HS-5 (cell line): Measurements from ENCODE around the gene SPEG.

Experiments
- DNase-seq: peaks from one replicate; pipeline ENCODE4 v3.0.0-alpha.2; 2012; ENCODE audit warnings: low read depth

Gene SPEG

GRCh38 chr2:219425238-219426067 is 9.2 kb upstream of the SPEG start:
- DNase-seq = no peak

GRCh38 chr2:219426068-219426443 is 8.6 kb upstream of the SPEG start:
- DNase-seq = no peak

GRCh38 chr2:219426534-219427136 is 8.0 kb upstream of the SPEG start:
- DNase-seq = no peak

GRCh38 chr2:219428469-219428868 is 6.2 kb upstream of the SPEG start:
- DNase-seq = no peak

- no peak for DNase-seq
Observed at GRCh38 chr2:219429958-219430606, 4.6 kb upstream of the SPEG start.

DNA sequence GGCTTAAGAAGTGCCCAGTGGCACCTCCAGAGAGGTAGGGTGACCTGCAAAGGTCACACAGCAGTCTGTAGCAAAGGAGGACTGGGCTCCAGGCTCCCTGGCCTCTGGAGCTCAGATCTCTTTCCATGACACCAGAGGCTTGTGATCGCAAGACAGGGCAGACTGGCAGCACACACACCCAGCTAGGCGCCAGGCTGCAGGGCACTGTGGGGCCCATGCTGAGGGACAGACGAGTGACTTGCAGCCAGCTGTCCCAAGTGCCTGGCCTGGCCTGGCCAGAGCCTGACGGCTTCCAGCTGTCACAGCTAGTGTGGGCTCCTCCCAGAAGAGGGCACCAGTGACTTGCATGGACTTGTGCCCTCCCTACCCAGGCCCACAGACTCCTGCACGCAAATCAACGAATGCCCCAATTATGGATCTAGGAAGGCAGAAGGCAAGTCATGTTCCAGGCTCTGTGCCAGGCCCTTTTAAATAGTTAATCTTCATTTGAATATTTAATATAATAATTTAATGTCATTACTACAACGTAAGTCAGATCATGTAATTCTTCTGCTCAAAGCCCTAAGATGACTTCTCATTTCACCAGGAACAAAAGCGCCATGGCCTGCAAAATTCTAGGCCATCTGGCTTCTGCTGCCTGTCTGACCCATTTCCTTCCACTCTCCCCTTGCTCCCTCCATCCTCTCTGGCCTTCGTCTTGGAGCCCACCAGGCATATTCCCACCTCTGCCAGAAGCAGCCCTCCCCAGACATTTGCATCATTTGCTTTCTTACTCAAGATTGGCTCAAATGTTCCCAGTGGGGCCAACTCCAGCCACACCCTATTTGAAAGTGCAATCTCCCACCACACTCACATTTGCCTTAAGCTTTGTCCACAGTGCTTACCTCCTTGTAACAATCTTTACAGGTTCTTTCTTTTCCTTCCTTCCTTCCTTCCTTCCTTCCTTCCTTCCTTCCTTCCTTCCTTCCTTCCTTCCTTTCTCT is 3.7 kb upstream of the SPEG start:
- DNase-seq = no peak

DNA sequence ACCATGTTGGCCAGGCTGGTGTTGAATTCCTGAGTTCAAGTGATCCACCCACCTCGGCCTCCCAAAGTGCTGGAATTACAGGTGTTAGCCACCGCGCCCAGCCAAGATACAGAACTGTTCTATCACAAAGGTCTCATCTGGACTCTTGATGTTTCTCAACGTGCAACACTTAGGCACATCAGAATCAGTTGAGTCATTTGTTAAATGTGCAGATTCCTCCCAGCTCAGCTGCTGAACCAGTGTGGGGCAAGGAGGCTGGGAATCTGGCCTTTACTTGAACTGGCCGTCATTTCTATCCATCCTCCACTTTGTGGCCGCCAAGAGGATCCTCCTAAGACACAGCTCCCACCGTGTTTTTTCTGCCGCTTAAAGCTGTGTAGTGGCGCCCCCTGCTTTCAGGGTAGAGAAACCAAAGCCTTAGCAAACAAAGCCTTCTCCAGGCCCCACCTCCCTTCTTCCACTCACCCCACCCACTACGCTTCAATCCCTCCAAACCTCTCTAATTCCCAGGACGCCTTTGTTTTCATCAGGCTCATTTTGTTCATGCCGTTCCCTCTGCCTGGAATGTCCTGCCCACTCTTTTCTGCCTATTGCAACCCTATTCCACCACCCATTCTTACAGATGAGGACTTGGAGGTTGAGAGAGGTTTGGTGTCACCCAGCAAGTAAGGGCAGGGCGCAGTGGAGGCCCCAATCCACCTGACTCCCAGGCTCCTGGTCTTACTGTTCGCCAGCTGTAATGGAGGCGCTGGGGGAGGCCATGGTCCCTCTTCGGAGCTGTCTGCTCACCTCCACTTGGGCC is 776 bp upstream of the SPEG start:
- DNase-seq = no peak

GRCh38 chr2:219434468-219434717 is 250 bp upstream of the SPEG start:
- DNase-seq = no peak

GRCh38 chr2:219435701-219436100 is 1.1 kb downstream of the SPEG start:
- no peak for DNase-seq

GRCh38 chr2:219436491-219436890 is 1.8 kb downstream of the SPEG start:
- no peak for DNase-seq

DNA sequence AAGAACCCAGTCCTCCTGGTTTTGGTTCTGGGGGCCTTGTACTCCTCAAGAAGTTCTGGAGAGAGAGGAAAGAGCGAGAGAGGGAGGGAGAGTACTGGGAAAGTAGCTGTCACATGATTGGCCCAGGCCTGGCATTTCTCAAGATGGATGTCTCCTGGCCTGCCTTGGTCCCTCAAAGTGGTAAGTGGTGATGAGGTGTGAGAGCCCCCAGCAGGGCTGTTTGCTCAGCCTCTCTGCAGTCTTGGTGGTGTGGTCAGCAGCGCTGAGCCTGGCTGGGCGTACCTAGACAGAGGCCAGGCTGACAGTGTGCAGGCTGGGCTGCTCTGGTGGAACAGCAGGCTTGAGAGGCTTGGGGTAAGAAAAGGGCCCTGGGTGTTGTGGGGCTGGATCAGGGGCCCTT is 2.5 kb downstream of the SPEG start:
- no peak for DNase-seq

GRCh38 chr2:219437690-219438206 is 3.1 kb downstream of the SPEG start:
- no peak for DNase-seq

- no peak for DNase-seq
Observed at GRCh38 chr2:219438453-219438852, 3.8 kb downstream of the SPEG start.

DNA sequence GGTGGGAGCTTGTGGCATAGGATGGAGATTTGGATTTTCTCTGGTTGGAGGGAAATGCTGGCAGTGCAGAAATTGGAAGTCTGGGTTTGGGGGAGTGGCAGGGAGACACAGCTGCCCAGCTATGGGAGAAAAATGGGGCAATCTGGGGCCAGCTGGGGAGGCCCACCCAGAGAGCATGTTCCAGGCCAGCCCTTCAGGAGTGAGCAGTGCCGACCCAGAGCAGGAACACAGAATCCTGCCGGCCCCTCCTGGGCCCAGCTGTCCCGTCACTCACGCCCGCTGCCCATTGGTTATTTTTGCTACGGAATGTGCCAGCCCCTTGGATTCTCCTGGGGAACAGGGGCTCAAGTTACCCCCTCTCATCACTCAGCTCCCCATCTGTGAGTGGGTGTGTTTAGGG is 4.9 kb downstream of the SPEG start:
- DNase-seq = no peak

- DNase-seq = no peak
Observed at GRCh38 chr2:219440388-219441256, 6.0 kb downstream of the SPEG start.

DNA sequence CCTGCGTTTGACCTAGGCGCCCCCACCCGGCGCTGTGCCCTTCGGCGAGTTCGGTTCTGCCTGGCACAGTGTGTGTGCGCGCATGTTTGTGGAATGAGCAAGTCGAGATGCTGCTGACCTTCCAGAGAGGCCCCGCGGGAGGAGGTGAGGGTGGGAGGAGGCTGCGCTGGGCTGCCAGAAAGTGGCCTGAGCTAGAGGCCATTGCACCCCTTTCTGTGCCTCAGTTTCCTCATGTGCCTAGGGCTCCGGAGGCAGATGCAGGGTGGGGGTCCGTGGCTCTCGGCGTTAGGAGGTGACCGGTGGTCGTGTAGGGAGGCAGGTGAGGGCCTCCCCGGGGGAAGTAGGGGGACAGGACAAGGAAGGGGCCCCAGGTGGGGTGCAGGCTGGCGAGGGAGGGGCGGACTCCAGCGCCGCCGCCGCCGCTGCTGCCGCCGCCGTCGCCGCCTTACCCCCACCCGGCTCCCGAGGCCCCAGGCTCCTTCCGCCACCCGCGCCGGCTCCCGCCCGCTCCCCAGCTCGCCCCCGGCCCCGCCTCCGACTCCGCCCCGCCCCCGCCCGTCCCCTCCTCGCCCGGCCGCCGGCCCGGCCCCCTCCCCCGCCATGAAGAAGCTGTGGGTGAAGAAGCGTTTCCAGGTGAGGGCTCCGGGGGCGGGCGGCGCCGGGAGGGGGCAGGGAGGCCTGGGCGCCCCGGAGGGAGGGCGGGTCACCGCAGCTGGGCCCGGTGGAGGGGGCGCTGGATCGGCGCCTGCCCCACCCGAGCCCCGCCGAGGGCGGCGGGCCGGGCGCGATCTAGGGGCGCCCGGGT is 7.0 kb downstream of the SPEG start:
- DNase-seq = no peak

GRCh38 chr2:219442256-219443015 is 7.8 kb downstream of the SPEG start:
- no peak for DNase-seq

GRCh38 chr2:219443016-219443696 is 8.5 kb downstream of the SPEG start:
- no peak for DNase-seq
